NCI-H524 treated with DMSO at 0.1 percent for 48 hours (cell line): Measurements from ENCODE around the gene ELOA.

Experiments used
- DNase-seq: peaks from one replicate; lab custom pipeline; 2025; lab: John Stamatoyannopoulos, UW

The ELOA gene, protein sequence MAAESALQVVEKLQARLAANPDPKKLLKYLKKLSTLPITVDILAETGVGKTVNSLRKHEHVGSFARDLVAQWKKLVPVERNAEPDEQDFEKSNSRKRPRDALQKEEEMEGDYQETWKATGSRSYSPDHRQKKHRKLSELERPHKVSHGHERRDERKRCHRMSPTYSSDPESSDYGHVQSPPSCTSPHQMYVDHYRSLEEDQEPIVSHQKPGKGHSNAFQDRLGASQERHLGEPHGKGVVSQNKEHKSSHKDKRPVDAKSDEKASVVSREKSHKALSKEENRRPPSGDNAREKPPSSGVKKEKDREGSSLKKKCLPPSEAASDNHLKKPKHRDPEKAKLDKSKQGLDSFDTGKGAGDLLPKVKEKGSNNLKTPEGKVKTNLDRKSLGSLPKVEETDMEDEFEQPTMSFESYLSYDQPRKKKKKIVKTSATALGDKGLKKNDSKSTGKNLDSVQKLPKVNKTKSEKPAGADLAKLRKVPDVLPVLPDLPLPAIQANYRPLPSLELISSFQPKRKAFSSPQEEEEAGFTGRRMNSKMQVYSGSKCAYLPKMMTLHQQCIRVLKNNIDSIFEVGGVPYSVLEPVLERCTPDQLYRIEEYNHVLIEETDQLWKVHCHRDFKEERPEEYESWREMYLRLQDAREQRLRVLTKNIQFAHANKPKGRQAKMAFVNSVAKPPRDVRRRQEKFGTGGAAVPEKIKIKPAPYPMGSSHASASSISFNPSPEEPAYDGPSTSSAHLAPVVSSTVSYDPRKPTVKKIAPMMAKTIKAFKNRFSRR

DNA sequence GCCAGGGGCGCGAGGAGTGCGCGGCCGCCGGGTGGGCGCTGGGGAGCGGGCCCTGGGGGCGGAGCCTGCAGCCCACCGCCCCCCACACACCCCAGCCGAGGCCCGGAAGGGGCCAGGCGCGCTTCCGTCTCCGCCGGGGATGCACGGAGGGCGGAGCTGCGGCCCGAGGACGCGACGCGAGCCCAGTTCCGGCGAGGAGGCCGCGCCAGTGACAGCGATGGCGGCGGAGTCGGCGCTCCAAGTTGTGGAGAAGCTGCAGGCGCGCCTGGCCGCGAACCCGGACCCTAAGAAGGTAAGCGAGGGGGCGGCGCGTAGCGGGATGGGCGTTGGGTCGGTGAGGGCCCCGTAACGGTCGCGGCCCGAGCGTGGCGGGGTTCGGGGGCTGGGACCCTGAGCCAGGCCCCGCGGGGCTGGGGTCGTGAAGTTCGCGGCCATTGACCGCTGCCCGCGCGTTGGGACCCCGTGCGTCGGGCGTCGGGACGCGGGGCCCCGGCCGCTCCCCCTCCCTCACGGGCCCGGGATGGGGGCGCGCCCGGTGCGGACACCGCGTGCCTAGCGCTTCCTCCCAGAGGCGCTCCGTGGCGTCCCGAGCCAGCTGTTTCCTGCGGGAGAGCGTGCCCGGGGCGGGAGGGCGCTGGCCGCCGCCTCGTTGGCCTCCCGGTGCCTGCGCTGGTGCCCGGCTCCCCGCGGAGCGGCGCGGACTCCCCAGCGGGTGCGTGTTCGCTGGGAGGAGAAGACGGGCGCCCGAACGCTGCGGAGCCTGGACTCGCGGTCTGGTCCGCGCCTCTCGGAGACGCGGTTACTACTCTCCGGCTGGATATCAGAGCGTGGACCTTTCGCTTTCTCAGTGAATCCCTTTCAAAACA is at the start of gene ELOA:
TSS of gene ELOA (plus strand) at position 185 of the 866 bp plus-strand sequence. CDS start at position 218, 33 bp downstream.
- no peak for DNase-seq

- no peak for DNase-seq
Measured at GRCh38 chr1:23693599-23693998, 49.7 kb upstream of the ELOA start.

DNA sequence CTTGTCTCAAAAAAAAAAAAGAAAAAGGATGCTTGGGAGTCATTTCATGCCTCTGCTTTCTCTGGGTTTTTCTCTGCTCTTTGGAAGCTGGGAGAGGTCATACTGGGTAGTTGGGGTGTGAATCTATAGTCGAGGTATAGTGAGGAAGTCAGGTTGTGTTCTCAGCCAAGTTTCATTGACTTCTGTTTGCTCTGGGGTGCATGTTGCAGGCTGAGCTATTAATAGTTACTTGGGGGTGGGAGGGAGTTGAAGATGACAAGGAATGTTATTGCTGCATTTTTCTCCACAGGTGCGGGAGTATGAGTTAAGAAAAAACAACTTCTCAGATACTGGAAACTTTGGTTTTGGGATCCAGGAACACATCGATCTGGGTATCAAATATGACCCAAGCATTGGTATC is 48.9 kb upstream of the ELOA start:
- no peak for DNase-seq

DNA sequence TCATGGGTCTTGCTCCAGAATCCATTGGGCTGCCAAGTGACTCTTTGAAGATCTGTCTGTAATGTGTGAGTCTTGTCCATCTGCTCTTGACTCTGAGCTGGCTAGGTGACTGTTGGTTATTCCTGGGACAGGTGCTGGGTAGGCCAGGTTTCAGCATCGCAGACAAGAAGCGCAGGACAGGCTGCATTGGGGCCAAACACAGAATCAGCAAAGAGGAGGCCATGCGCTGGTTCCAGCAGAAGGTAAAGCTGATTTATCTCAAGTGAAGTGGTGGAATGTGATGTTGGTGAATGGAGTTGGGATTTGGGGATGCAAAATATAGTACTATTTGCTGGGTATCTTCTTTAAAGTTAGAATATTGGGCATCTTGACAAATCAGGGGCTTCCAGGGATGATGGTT is 47.6 kb upstream of the ELOA start:
- DNase-seq: no peak

- DNase-seq: no peak
Measured at GRCh38 chr1:23696335-23696989, 46.8 kb upstream of the ELOA start.

GRCh38 chr1:23698466-23698865 is 44.8 kb upstream of the ELOA start:
- no peak for DNase-seq

DNA sequence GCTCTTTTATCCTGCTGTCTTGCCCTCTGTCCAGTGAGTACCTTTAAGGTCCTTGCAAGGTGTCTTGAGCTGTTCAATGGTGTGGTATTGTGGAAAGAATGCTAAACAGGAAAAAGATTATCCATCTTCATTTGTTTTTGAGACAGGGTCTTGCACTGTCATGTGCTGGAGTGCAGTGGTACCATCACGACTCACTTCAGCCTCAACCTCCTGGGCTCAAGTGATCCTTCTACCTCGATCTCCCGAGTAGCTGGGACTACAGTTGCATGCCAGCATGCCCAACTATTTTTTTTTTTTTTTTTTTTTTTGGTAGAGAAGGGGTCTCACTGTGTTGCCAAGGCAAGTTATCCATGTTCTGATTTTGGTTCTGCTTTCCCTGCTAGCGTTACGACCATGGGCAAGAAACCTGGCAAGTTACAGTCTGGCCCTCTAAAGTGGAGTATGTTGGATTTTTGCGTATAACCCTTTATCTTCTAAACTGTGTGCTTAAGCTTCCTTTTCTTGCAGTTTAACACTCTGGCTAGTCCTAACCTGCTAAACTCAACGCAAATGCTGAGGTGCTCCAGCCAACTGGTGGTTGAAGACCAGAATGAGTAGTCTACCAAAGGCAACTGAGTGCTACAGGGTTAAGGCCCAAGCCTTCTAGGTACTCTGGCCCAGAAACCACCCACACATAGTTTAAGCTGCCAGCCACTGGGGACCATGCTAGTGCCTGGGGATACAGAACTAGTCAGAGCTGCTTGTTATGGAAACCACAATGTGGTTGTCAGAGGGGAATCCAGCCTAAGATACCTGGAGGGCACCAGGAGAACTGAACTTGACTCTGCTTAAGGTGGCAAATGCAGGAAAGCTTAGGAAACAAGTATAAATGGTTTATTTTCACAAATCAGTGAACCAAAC is 43.7 kb upstream of the ELOA start:
- no peak for DNase-seq

DNA sequence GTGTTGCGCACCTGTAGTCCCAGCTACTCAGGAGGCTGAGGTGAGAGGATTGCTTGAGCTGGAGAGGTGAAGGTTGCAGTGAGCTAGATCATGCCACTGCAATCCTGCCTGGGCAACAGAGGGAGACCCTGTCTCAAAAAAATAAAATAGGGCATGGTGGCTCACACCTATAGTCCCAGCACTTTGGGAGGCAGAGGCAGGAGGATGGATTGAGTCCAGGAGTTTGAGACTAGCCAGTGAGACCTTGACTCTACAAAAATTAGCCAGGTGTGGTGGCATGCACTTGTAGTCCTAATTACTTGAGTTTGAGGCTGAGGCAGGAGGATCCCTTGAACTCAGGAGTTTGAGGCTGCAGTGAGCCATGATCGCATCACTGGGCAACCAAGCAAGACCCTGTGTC is 42.0 kb upstream of the ELOA start:
- no peak for DNase-seq

DNA sequence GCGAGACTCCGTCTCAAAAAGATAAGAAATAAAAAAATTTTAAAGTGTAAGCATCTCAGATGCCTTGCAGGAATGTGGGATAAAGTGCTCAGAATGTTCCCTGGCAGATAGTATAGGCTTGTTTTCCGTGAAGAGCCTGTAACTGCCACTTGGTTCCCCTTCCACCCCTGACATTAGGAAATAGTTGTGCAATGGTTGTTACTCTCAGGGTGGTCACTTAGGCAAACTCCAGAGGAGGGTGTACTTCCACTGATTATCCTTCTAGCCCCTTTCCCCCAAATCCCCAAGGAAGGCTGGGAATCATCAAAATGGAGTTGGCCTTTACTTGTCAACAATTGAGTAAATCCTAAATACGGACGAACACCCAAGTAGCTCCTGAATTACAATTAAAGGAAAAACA is 41.3 kb upstream of the ELOA start:
- no peak for DNase-seq

GRCh38 chr1:23704834-23705495 is 38.3 kb upstream of the ELOA start:
- no peak for DNase-seq

GRCh38 chr1:23709229-23709628 is 34.0 kb upstream of the ELOA start:
- DNase-seq: no peak

DNA sequence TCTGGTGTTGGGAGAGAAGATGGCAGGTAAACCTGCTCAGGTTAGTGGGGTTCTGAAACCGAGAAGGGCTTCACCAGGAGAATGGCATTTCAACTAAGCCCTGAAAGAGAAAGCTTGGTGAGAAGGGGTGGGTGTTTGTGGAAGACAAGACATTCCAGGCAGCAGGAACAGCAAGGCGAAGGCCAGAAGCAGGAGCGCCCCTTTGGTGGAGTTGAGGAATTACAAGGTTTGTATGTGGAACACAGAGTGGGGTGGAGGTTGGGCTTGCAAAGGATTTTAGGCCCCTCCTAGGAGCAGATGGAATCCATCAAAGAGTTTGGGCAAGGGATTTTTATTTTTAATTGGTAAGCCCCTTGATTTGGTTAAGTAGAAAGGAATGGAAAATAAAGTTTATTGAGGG is 24.8 kb upstream of the ELOA start:
- no peak for DNase-seq

DNA sequence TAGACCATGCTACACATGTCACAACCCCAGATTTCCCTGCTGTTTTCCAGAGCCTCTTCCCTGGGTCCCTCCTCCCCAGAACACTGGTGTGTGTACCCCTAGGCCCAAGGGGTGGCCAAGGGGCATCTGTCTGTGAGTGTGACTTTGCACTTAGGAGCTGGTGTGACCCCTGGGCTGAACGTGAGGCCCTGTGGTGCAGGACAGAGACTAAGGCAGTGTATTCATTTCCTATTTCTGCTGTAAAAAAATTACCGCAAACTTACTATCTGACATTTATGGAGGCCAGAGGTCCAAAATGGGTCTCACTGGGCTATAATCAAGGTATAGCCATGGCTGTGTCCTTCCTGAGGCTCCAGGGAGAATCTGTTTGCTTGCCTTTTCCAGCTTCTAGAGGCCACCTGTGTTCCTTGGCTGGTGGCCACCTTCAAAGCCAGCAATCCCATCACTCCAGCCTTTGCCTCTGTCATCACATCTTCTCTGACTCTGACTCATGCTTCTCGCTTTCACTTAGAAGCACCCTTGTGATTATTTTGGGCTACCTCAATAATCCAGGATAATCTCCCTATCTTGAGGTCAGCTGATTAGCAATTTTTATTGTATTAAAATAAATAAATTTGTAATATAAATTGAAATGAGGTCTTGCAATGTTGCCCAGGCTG is 24.0 kb upstream of the ELOA start:
- no peak for DNase-seq

GRCh38 chr1:23720256-23720995 is 22.8 kb upstream of the ELOA start:
- no peak for DNase-seq

- DNase-seq: no peak
Measured at GRCh38 chr1:23722652-23723051, 20.6 kb upstream of the ELOA start.

DNA sequence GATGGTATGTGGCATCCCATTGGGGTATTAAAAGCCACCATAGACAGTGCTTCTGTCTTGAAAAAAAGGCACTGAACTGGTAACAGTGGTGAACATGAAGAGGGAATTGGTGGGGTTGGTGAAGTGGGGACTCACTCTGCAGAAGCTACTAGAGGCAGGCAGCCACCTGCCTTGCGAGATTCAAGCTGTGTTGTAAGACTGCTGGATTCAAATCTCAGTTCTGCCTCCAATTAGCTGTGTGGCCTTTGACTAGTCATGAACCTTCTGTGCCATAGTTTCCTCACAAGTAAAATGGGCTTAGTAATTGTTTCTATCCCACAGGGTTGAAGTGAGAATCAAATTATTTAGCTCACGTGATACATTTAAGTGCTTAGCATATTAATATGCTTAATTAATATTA is 16.6 kb upstream of the ELOA start:
- no peak for DNase-seq

GRCh38 chr1:23727362-23727811 is 15.9 kb upstream of the ELOA start:
- DNase-seq: no peak

DNA sequence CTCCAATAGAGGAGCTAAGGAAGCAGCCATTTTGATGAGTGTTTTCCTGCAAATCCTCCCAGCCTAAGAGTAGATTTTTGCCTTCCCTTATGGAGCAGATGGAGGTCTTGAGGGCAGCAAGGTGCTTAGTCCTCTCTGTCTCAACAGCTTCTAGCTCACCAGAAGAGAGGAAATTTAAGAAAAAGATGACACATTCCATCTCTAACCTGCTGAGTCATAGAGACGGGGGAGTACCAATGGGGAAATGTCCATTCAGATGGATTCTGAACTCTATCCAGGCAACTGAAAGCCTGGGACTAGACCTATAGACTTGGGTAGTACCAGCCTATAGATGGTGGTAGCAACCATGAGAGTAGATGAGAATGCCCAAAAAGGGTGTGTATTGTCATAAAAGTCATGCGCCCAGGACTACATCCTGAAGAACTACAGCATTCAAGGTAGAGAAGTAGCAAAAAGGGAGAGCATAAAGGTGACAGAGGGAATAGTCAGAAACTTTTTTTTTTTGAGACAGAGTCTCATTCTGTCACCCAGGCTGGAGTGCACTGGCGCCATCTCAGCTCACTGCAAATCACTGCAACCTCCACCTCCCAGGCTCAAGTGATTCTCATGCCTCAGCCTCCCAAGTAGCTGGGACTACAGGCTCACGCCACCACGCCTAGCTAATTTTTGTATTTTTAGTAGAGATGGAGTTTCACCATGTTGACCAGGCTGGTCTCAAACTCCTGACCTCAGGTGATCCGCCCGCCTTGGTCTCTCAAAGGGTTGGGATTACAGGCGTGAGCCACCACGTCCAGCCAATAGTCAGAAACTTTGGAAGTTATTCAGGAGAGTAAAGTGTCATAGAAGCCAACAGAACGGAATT is 10.7 kb upstream of the ELOA start:
- DNase-seq: no peak
